HG02610 (cell line): ENCODE results near the gene RET.

Source experiments
- ATAC-seq: cut with Tn5 transposase; IDR thresholded peaks from one replicate; pipeline ENCODE4 v1.9.1; 2021; ENCODE audit warnings: mild to moderate bottlenecking, moderate library complexity; ENCODE audit not compliant: unreplicated experiment

RET gene

GRCh38 chr10:43076876-43077420, at the start of gene RET:
RET (plus strand) TSS chr10:43077069; CDS start chr10:43077259, 190 bp downstream.
- ATAC-seq = no peak

- no peak for ATAC-seq
These were observed 49.4 kb upstream of the RET start for GRCh38 chr10:43027331-43027955.

GRCh38 chr10:43028143-43028542, 48.7 kb upstream of the RET start:
- ATAC-seq = no peak

DNA sequence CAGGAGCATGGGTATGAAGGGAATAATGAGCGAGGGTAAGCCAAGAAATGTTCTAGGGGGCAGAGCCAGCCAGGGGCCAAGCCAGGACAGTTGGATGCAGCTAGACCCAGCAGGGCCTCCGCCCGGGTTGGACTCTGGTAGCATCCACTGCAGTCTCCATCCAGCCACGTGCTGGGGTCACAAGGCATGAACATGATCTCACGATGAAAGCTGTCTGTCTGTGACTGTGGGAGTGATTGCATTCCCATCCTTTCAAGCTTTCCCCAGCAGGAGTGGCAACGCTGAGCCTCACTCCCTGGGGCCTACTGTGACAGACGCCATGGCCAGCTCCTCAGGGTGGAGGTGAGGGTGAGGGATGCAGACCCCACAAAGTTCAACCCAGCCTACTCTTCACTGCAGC, 47.8 kb upstream of the RET start:
- no peak for ATAC-seq

DNA sequence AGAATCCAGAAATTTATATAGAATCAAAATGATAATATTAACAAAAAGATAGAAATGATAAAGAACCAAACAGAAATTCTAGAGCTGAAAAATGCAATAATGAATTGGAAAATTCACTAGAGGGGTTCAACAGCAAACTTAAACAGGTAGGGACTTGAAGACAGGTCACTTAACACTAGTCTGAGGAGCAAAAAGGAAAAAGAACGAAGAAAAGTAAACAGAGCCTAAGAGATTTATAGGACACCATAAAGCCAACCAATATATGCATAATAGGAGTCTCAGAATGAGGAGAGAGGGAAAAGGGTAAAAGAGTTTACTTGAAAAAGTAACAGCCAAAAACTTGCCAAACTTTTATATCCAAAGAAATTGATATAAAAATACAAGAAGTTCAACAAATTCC, 44.3 kb upstream of the RET start:
- no peak for ATAC-seq

DNA sequence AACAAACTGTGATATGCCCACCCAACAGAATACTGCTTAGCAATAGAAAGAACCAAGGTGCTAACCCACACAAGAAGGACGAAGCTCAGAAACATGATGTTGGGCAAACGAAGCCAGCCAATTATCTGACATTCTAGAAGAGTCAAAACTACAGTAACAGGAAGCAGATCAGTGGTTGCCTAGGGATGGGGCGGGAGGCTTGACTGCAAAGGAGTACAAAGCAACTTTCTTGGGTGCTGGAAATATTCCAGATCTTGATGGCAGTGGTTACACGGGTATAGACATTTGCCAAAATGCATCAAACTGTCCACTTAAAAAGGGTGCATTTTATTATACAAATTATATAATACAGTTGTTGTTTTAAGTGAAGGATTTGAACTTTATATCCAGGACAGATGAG, 41.1 kb upstream of the RET start:
- no peak for ATAC-seq

- ATAC-seq = no peak
These were observed 40.1 kb upstream of the RET start for GRCh38 chr10:43036481-43037428.

DNA sequence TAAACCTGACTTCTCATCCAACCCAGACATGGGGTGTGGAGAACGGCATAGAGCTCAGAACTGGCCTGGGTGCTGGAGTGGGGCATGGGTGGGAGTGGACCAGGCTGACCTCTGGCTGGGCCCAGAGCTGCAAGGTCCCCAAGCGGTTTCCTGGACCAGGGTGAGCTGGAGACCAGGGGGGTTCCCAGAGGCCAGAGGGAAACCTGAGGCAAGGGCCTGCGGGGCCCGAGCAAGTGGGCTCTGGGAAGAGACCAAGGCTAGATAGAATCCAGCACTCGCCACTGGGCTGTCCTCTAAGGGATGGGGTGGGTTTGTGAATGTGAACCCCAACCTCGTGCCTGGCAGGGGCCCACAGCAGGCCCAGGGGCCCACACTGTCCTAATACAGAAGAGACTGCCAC, 39.4 kb upstream of the RET start:
- no peak for ATAC-seq

DNA sequence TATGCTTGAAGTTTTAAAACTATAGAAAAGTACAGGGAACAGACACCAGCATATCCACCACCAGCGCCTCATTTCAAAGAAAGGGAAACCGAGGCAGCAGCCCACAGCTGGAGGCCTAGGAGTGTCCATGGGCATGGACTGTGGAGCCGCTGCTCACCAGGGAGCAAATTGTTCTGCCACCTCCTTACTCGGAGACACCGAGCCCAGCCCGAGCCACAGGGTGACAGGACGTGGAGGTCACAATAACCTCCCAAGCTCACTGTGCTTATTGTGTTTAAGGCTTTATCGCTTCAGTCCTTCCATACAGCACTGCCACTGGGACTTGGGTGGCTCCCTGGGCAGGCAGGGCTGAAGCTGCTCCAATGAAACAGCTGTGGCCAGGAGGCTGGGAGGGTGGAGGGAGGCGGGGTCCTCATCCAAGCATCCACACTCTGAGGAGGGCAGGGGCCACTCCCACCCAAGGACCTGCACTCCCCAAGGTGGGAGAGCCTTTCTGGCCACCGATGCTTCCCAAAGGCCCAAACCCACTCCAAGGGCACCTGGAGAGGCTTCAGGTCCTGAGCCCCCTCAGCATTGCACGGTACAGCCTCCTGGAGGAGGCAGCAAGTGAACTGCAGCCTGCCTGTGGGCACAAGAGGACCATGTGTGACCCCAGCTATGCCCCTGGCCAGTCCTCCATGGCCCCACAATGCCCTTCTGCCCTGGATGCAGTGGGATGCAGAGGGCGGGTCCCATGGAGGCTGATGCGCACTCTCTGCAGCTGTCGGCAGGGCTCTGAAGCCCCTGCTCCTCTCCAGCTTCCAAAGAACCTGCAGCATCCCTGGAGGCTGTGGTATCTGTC, 38.7 kb upstream of the RET start:
- ATAC-seq = no peak

- ATAC-seq = no peak
These were observed 37.9 kb upstream of the RET start for GRCh38 chr10:43038783-43039623.

- ATAC-seq = no peak
These were observed 37.0 kb upstream of the RET start for GRCh38 chr10:43039624-43040481.

GRCh38 chr10:43040482-43041256, 36.2 kb upstream of the RET start:
- no peak for ATAC-seq

GRCh38 chr10:43041422-43042342, 35.2 kb upstream of the RET start:
- ATAC-seq = no peak

GRCh38 chr10:43042503-43043341, 34.1 kb upstream of the RET start:
- no peak for ATAC-seq

GRCh38 chr10:43043342-43043772, 33.5 kb upstream of the RET start:
- ATAC-seq = no peak

DNA sequence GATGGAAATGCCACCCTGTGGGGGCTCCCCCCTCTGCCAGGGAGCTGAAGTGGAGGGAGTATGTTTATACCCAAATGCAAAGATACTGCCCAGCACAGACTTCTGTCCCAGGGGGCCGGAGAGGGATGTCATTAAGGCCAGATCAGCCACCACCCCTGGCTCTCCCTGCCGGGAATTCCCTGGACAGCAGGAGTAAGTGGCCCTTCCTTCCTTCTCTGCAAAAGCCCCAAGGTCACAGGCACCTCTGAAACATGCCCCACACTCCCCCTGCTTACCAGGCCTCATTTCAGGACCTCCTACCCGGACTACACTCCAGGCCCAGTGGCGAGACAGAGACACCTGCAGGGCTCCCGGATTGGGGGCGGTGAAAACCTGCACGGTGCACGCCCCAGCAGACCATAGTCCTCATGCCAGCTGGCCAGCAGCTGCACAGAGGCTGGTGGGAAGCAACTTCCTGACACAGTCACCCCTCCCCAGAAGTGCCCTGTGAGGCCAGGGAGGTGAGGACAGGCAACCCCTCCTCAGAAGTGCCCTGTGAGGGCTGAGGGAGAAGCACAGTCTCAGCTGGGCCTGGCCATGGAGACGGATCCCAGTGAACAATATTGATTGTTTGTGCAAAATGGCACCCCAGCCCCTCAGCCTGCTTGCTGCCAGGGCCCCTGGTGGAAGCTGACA, 33.0 kb upstream of the RET start:
- no peak for ATAC-seq
